HPDE6-E6E7 (cell line): ENCODE data around the gene CLEC4C.

Experiments used
- DNase-seq: peaks from one replicate; pipeline ENCODE4 v3.0.0; 2011; ENCODE audit warnings: missing footprints; ENCODE audit errors: extremely low spot score

CLEC4C gene

DNA sequence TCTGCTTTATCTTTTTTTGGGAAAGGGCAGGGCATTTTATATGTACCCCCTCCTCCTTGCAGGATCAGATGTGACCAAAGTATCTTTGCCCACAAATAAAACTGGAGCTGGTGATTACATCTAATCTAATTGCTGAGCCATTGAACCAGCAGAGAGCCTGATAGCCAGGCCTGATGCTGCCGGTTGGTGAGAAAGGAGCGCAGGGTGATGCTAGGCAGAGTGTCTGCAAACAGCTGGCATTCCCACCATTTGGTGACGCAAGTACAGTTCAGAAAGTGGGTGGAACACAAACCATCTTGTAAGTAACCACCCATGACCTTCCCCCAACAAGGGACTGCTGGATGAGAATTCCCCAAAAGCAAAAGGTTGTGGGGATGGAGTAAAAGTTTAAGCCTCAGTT, 23.2 kb downstream of the CLEC4C start:
- no peak for DNase-seq

DNA sequence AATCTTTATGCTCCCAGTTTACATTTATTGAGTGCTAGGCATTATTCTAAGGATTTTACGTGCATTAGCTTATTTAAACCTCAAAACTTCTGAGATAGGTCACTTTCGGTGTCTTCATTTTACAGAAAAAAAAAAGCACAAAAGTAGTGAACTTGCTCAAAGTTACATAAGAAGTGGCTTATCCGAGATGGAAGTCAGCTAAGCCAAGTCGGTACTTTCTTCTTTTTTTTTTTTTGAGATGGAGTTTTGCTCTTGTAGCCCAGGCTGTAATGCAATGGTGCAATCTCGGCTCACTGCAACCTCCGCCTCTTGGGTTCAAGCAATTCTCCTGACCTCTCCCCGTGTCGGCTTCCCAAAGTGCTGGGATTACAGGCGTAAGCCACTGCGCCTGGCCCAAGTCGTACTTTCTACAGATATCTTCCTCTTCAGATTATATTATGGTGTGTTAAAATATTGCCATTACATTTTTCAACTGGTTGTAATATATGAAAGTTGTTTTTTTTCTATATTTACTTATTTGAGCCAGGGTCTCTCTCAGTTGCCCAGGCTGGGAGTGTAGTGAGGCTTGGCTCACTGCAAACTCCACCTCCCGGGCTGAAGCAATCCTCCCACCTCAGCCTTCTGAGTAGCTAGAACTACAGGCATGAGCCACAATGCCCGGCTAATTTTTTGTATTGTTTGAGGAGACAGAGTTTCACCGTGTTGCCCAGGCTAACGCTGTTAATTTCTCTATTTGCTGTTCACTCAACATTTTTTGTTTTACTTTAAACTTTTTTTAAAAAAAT, 27.0 kb downstream of the CLEC4C start:
- DNase-seq = no peak

DNA sequence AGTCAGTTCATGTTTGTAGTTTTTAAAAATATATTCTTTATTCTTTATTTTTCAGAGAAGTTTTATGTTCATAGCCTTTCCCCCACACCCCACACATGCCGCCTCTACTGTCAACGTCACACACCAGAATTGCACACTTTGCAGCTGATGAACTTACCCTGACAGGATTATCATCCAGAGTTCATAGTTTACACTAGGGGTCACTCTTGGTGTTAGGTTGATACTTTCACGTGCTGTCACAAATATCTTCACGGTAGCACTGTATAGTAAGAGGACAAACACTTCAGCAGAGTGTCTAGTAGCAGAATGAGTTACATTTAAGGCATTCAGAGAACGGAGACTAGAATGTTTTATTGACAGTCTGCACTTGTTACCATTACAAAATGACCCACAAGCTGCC, 30.8 kb downstream of the CLEC4C start:
- no peak for DNase-seq

DNA sequence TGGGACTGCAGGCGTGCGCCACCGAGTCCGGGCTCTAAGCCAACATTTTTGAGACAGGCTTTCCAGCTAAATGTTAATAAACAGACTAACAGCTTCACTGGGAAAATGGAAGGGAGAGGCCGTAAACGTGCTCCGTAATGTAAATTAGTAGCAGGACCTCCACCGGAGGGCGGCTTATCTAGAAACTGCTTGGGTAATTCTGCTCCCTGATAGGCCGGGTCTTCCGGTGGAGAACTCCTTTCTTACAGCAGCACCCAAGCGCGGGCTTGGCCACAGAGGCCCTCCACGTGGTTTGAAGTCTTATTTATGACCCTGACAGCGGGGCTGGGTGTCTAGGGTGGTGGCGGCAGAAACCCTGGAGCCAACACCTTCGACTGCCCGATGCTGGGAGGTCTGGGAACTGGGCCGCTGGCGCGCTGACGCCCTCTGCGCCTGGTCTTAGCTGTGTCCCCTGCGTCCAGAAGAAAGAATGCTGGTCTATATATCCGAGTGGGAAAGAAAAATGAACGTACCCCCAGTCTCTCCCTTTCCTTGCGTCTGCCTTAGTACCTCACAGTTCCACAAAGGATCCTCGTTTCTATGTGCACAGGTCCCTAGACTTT, 34.2 kb downstream of the CLEC4C start:
- no peak for DNase-seq

DNA sequence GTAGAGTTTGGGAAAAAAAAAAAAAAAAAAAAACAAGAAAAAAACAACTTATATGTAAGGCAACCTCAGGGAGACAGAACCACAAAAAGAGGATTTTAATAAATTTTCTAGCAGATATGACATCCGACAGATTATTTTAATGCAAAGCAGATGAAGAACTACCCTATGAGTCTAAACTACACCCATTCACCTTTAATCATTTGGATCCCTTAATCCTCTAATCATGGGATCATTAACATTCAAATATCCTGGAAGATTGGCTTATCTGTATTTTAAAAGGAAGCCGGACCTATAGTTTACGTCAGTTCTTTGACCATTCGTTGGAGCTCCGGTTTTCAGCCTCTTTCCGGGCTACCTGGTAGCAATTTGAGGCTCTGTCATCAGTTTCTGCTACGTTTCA, 36.0 kb downstream of the CLEC4C start, which contains the start of gene DPPA3:
TSS of gene DPPA3 (plus strand) at position 301 of the 400 bp plus-strand sequence. CDS start 138 bp downstream, outside the sequence.
- no peak for DNase-seq

DNA sequence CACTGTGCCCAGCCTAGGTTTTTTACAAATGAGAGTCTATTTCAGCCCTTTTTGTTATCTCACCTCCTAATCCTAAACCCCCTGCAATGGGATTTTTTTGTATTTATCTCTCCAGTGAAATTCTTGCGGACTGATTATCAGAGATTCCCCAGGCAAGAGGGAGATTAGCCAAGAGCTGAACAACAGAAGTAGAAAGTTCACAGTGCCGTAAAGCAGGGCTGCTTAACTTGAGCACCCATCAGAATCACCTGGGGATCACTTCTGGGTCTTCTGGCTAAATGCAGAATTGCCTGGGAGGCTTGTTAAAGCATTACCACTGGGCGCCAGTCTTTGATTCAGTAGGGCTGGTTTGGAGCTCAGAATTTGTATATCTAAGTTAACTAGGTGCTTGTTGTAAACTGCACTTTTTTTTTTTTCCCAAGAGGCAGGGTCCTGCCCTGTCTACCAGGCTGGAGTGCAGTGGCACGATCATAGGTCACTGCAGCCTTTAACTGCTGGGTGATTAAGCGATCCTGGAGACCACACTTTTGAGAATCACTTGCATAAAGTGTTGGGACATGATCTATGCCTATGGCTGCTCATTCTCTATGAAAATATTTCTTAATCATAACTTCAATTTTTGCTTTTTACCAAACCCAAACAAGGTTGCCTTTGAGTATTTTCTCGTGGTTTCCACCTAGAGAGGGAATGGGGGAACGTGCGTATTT, 37.1 kb downstream of the CLEC4C start:
- no peak for DNase-seq

DNA sequence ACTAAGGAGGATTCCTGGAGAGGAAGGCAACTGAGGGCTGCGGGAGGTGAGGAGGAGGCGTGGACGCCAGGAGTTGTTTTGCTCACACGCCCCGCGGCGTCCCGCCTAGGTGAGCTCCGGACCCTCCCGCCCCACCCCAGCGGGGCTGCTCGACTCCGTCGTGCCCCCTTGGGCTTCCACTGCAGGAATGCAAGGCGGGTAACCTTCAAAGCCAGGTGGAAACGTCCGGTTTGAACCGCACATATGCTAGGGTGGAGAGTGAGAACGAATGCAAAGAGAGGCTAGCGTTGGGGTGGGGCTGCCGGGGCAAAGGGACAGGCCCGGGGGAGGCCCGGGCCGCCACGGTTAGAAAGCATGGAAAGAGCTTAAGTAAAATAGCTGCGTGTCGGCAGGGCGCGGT, 41.3 kb downstream of the CLEC4C start:
- DNase-seq = no peak

- no peak for DNase-seq
Measured at GRCh38 chr12:7695566-7696197, 51.5 kb downstream of the CLEC4C start, which contains the start of gene GDF3. Gene GDF3 (minus strand): TSS chr12:7695775. CDS start chr12:7695728, 47 bp downstream.

DNA sequence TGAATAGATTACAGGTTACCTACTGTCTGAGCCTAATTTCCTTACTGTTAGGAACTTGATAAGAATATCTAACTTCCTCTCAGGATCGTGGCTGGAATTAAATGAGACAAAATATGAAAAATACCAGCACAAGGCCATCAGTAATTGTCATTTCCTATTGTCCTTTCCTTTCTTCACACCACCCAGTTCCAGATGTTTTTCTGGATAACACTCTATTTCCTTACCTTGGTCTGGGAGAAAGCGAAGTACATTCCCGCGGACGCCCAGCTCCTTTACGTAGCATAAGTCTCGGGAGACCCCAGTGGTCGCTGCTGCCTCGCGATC, 52.0 kb downstream of the CLEC4C start:
- no peak for DNase-seq

DNA sequence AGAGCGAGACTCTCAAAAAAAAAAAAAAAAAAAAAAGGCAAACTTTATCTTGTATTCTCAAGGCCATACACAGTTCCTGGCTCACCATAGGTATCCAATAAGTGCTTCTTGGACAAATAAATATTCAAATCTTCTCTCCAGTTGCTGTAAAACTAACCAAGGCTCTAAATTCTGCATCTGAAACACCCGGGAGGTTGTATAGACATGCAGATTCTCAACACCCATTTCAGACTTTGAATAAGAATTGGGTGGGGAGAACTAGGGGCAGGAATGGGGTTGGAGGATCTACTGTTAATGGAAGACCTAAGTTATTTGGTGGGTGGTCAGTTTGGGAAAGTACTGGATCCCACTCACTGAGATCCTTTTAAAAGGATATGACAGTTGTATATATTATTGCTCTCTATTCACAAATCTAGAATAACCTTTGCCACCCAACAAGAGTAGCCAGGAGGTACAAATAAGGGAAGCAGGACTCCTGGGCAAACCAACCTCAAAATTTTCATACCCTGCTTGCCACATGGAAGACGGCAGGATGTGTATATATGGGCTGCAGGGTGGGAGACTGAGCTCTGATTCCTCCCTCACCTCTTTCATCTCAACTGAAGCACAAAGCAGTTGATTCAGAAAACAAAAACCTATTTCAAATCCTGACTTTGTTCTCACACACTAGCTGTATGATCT, 52.5 kb downstream of the CLEC4C start:
- no peak for DNase-seq

- no peak for DNase-seq
Measured at GRCh38 chr12:7693793-7694192, 53.4 kb downstream of the CLEC4C start.

DNA sequence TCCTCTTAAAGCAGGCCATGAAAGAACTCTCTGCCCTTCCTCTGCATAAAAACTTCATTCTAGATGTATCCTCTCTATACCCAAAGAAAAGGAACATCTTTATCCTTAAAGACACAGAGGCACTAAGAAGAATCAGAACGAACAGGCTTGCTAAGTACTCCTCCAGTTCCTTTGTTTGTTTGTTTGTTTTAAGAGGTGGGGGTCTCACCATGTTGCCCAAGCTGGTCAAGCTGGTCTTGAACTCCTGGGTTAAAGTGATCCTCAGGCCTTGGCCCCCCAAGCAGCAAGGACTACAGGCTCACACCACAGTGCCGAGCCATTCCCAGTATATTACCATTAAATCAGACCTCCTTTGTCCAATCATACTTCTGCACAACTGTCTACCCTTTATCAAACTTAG, 65.6 kb downstream of the CLEC4C start:
- no peak for DNase-seq
